Sigmoid colon (tissue), 4 donors: ENCODE results near the gene DDA1.

Experiments used
- CTCF ChIP-seq, 4 experiments: fragments of 450-650 bp in 3 of 4; fragments of 200-600 bp in 1 of 4; IDR thresholded peaks; one replicate each; pipeline ENCODE4 v1.5.1; 2016 to 2019; ENCODE audit warnings: antibody characterized with exemption in 4 of 4, mild to moderate bottlenecking in 3 of 4, moderate library complexity in 2 of 4
- EP300 ChIP-seq, 4 donors: sonication (generic); formaldehyde crosslinking; IDR thresholded peaks; one replicate each; pipeline ENCODE4 v1.6.1; 2017; ENCODE audit warnings: antibody characterized with exemption in 4 of 4
- POLR2A ChIP-seq, 2 donors: fragments of 450-650 bp; IDR thresholded peaks; one replicate each; pipeline ENCODE4 v1.6.1; 2016; ENCODE audit warnings: antibody characterized with exemption in 2 of 2, mild to moderate bottlenecking in 2 of 2, moderate library complexity in 2 of 2
- POLR2AphosphoS5 ChIP-seq, 4 donors: sonication (generic); formaldehyde crosslinking; IDR thresholded peaks; one replicate each; pipeline ENCODE4 v1.6.1; 2017; ENCODE audit warnings: antibody characterized with exemption in 4 of 4

- TF ChIP-seq CTCF (IDR thresholded peaks at IDR 0.05) (no peak), POLR2AphosphoS5 (IDR thresholded peaks at IDR 0.05) (no peak), POLR2A (IDR thresholded peaks at IDR 0.05) (no peak), EP300 (IDR thresholded peaks at IDR 0.05) (no peak)
Observed at GRCh38 chr19:17266589-17266974, 42.8 kb upstream of the DDA1 start.
